IMR-90 (cell line): ENCODE data around the gene ARPP21. TPM values are rescaled to one million over a fixed set of nuclear protein-coding genes. Genes with fewer than 3 reads are reported as not detected.

Experiments
- ATAC-seq: fragments of 200-7000 bp; cut with Tn5 transposase; 2 replicates; pipeline ENCODE4 v1.9.1; 2020; ENCODE audit warnings: low read depth, mild to moderate bottlenecking, moderate library complexity
- BruUV-seq: library from RNA; stranded (reverse); fragments of 400-500 nt; replicated peaks from 2 replicates; lab custom pipeline; 2021; lab: Mats Ljungman, UMichigan
- CTCF ChIA-PET: fragments of 300-600 bp; formaldehyde crosslinking; extraction: SDS; loops from one replicate; lab custom pipeline; 2021; ENCODE audit warnings: antibody characterized with exemption; lab: Yijun Ruan, JAX
- POLR2A ChIA-PET: fragments of 300-600 bp; sonication (Branson Sonifier 250); formaldehyde crosslinking; loops from one replicate; lab custom pipeline; 2022; ENCODE audit warnings: antibody characterized with exemption; ENCODE audit not compliant: unreplicated experiment; lab: Charles Lee
- DNase-seq: peaks from one replicate; pipeline ENCODE4 v3.0.0; 2013
- H2AFZ ChIP-seq: replicated peaks from 2 replicates; pipeline ENCODE3; 2013; ENCODE audit warnings: low read length, mild to moderate bottlenecking; ENCODE audit not compliant: poor library complexity
- H2AK5ac ChIP-seq: 2 replicates; pipeline ENCODE4 v1.6.1; 2013; ENCODE audit warnings: low read depth, low read length, inconsistent platforms
- H2AK9ac ChIP-seq: replicated peaks from 2 replicates; pipeline ENCODE3; 2013; ENCODE audit warnings: mild to moderate bottlenecking, low read depth, low read length, moderate library complexity; ENCODE audit not compliant: poor library complexity
- H2BK120ac ChIP-seq: 2 replicates; pipeline ENCODE4 v1.6.1; 2013; ENCODE audit warnings: low read depth, low read length, inconsistent platforms
- H2BK15ac ChIP-seq: 3 replicates; pipeline ENCODE4 v1.6.1; 2013; ENCODE audit warnings: low read depth, low read length, inconsistent platforms
- H2BK20ac ChIP-seq: 2 replicates; pipeline ENCODE4 v1.6.1; 2013; ENCODE audit warnings: low read depth, mild to moderate bottlenecking, inconsistent platforms, low read length, moderate library complexity
- H2BK5ac ChIP-seq: 2 replicates; pipeline ENCODE4 v1.6.1; 2013; ENCODE audit warnings: mild to moderate bottlenecking, low read depth, low read length, inconsistent platforms; ENCODE audit not compliant: poor library complexity, severe bottlenecking
- H3K14ac ChIP-seq: replicated peaks from 2 replicates; pipeline ENCODE4 v1.6.1; 2013; ENCODE audit warnings: low read depth, low read length, inconsistent platforms
- H3K18ac ChIP-seq: 2 replicates; pipeline ENCODE4 v1.6.1; 2013; ENCODE audit warnings: low read depth, low read length, control low read depth
- H3K23ac ChIP-seq: 2 replicates; pipeline ENCODE4 v1.6.1; 2013; ENCODE audit warnings: low read depth, low read length, inconsistent platforms
- H3K27ac ChIP-seq: 2 replicates; pipeline ENCODE4 v1.5.1; 2013; ENCODE audit warnings: mild to moderate bottlenecking, control low read depth, low read length; ENCODE audit not compliant: insufficient read depth
- H3K27me3 ChIP-seq: 2 replicates; pipeline ENCODE4 v1.6.1; 2013; ENCODE audit warnings: low read length; ENCODE audit not compliant: control insufficient read depth, insufficient read depth
- H3K36me3 ChIP-seq: 2 replicates; pipeline ENCODE4 v1.6.1; 2013; ENCODE audit warnings: low read length, mixed read lengths; ENCODE audit not compliant: control insufficient read depth, insufficient read depth
- H3K4ac ChIP-seq: 2 replicates; pipeline ENCODE4 v1.6.1; 2013; ENCODE audit warnings: low read depth, low read length, inconsistent platforms
- H3K4me1 ChIP-seq: 2 replicates; pipeline ENCODE4 v1.6.1; 2013; ENCODE audit warnings: low read length, mixed read lengths; ENCODE audit not compliant: control insufficient read depth, insufficient read depth
- H3K4me2 ChIP-seq: 2 replicates; pipeline ENCODE4 v1.6.1; 2013; ENCODE audit warnings: low read depth, mild to moderate bottlenecking, control low read depth, low read length, moderate library complexity
- H3K4me3 ChIP-seq: 2 replicates; pipeline ENCODE4 v1.5.1; 2013; ENCODE audit warnings: low read depth, mild to moderate bottlenecking, control low read depth, low read length, moderate library complexity; ENCODE audit not compliant: insufficient read depth
- H3K56ac ChIP-seq: 2 replicates; pipeline ENCODE4 v1.6.1; 2013; ENCODE audit warnings: low read length, inconsistent platforms; ENCODE audit not compliant: insufficient read depth; ENCODE audit errors: extremely low read depth
- H3K79me1 ChIP-seq, 2 experiments: 2 replicates each; pipeline ENCODE4 v1.6.1; 2013; ENCODE audit warnings: low read length in 2 of 2, inconsistent platforms in 1 of 2, low read depth in 1 of 2
- H3K9ac ChIP-seq: 2 replicates; pipeline ENCODE4 v1.6.1; 2013; ENCODE audit warnings: low read depth, low read length, control low read depth
- H3K9me1 ChIP-seq: 2 replicates; pipeline ENCODE4 v1.6.1; 2013; ENCODE audit warnings: low read length, inconsistent platforms; ENCODE audit not compliant: insufficient read depth
- H3K9me3 ChIP-seq: 2 replicates; pipeline ENCODE4 v1.6.1; 2013; ENCODE audit warnings: low read length; ENCODE audit not compliant: control insufficient read depth, insufficient read depth
- H4K20me1 ChIP-seq: 2 replicates; pipeline ENCODE4 v1.6.1; 2013; ENCODE audit warnings: low read length, inconsistent platforms; ENCODE audit not compliant: insufficient read depth
- H4K5ac ChIP-seq: 2 replicates; pipeline ENCODE4 v1.6.1; 2013; ENCODE audit warnings: mild to moderate bottlenecking, low read depth, low read length, control low read depth
- H4K8ac ChIP-seq, 2 experiments: 2 replicates each; pipeline ENCODE4 v1.6.1; 2013; ENCODE audit warnings: low read depth in 2 of 2, low read length in 2 of 2, control low read depth in 1 of 2, inconsistent platforms in 1 of 2
- H4K91ac ChIP-seq: 2 replicates; pipeline ENCODE4 v1.6.1; 2013; ENCODE audit warnings: low read depth, low read length, inconsistent platforms; ENCODE audit not compliant: insufficient read depth
- BHLHE40 ChIP-seq: fragments of 150-350 bp; IDR thresholded peaks from 2 replicates; pipeline ENCODE4 v1.6.1; 2016; ENCODE audit warnings: mild to moderate bottlenecking, low read depth, low read length
- CEBPB ChIP-seq: IDR thresholded peaks from 2 replicates; pipeline ENCODE4 v1.6.1; 2012; ENCODE audit warnings: low read depth, low read length, improper control_type of control experiment
- CHD1 ChIP-seq: IDR thresholded peaks from 2 replicates; pipeline ENCODE4 v1.6.1; 2012; ENCODE audit warnings: low read depth, low read length, improper control_type of control experiment
- ELK1 ChIP-seq: fragments of 150-350 bp; IDR thresholded peaks from 2 replicates; pipeline ENCODE4 v1.6.1; 2016; ENCODE audit warnings: low read depth, mild to moderate bottlenecking, low read length, moderate library complexity, borderline replicate concordance
- FOS ChIP-seq: fragments of 150-350 bp; IDR thresholded peaks from 2 replicates; pipeline ENCODE4 v1.6.1; 2016; ENCODE audit warnings: low read depth, low read length
- MAFK ChIP-seq: IDR thresholded peaks from 2 replicates; pipeline ENCODE4 v1.6.1; 2012; ENCODE audit warnings: low read depth, low read length, improper control_type of control experiment
- MAZ ChIP-seq: IDR thresholded peaks from 2 replicates; pipeline ENCODE4 v1.6.1; 2012; ENCODE audit warnings: low read depth, mild to moderate bottlenecking, low read length, improper control_type of control experiment, moderate library complexity, borderline replicate concordance
- MXI1 ChIP-seq: IDR thresholded peaks from 2 replicates; pipeline ENCODE4 v1.6.1; 2012; ENCODE audit warnings: low read depth, mild to moderate bottlenecking, low read length, moderate library complexity, borderline replicate concordance
- NFE2L2 ChIP-seq: fragments of 150-350 bp; IDR thresholded peaks from 2 replicates; pipeline ENCODE4 v1.6.1; 2016; ENCODE audit warnings: low read depth, mild to moderate bottlenecking, low read length
- RAD21 ChIP-seq: IDR thresholded peaks from 2 replicates; pipeline ENCODE4 v1.6.1; 2012; ENCODE audit warnings: low read length, improper control_type of control experiment
- RCOR1 ChIP-seq: IDR thresholded peaks from 2 replicates; pipeline ENCODE4 v1.6.1; 2012; ENCODE audit warnings: mild to moderate bottlenecking, low read length, improper control_type of control experiment; ENCODE audit not compliant: insufficient replicate concordance
- RFX5 ChIP-seq: IDR thresholded peaks from 2 replicates; pipeline ENCODE4 v1.8.0; 2012; ENCODE audit warnings: low read depth, mild to moderate bottlenecking, low read length, moderate library complexity
- SMC3 ChIP-seq: fragments of 150-350 bp; IDR thresholded peaks from 2 replicates; pipeline ENCODE4 v1.6.1; 2016; ENCODE audit warnings: low read depth, mild to moderate bottlenecking, antibody characterized with exemption, low read length, moderate library complexity
- USF2 ChIP-seq: fragments of 150-350 bp; IDR thresholded peaks from 2 replicates; pipeline ENCODE4 v1.6.1; 2017; ENCODE audit warnings: mild to moderate bottlenecking, antibody characterized with exemption, low read length, low read depth
- WGBS, 2 experiments: methylation state at CpG; one replicate each; pipeline versions ENCODE4 v1.1.5 to v1.1.7; 2013; ENCODE audit warnings: missing lambda C conversion rate in 2 of 2; ENCODE audit not compliant: insufficient read length in 1 of 2; ENCODE audit errors: extremely low coverage in 2 of 2; 5-methylcytosine and 5-hydroxymethylcytosine counted together
- dilution Hi-C: fragments of 300-500 bp; cut with HindIII; formaldehyde crosslinking; loops from one replicate; pipeline ENCODE4 v1.14.3; 2018; ENCODE audit warnings: low sequenced_read_pairs; ENCODE audit not compliant: unreplicated experiment
- in situ Hi-C: fragments of 300-500 bp; cut with MboI; formaldehyde crosslinking; loops from 3 replicates; pipeline ENCODE4 v1.14.3; 2019; ENCODE audit warnings: low sequenced_read_pairs, inconsistent platforms, mixed read lengths
- intact Hi-C: fragments of 100-400 bp; cut with micrococcal nuclease; formaldehyde crosslinking; loops from 2 replicates; pipeline ENCODE4 v1.10.0; 2022
- polyA plus RNA-seq, 3 experiments: library from polyadenylated mRNA; depleted of rRNA; stranded (reverse); fragments of >200 nt; gene quantifications; 2 replicates each; pipeline ENCODE4 v1.2.3, GENCODE V29; 2012; ENCODE audit warnings: low replicate concordance in 1 of 3
- total RNA-seq: library from RNA; depleted of rRNA; stranded (reverse); fragments of >200 nt; gene quantifications from 2 replicates; pipeline ENCODE4 v1.2.3, GENCODE V29; 2012
- TF ChIP-seq, protein P1 (sequence below): conservative IDR thresholded peaks from 2 replicates; pipeline ENCODE4 v1.5.1; 2012; ENCODE audit warnings: mild to moderate bottlenecking, low read depth, low read length, improper control_type of control experiment

The ARPP21 gene
- total and polyA plus RNA-seq, 2 of the 4 experiments (the other 2 are of a cell fraction): not detected

DNA sequence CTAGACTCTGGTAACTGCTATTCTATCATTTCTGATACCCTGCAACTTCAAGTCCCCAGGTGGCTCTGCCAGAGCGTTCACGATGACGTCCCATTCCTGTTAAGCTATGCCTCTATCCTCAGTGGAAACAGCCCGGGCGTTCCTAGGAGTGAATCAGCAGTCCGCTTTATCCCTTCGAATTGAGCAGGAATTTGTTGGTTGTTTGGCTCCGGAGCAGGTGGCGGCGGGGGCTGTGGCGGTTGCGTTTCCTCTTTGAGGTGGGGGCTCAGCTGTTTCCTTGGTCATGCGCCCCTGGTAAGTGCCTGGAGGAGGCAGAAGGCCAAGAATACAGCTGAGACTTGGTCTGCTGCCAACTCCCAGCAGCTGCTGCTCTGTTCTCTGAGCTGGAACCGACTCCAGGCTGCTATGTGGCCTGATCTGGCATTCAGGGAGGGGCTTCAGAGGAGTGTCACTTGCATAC, 25.2 kb downstream of the ARPP21 start:
- Histone ChIP-seq H3K4me1 (no peaks in the 10 kb centered on the region), H4K20me1 (no peaks in the 10 kb centered on the region), H4K5ac (no peak overlapping the region), H3K27me3 (no peaks in the 10 kb centered on the region), H2BK15ac (no peak overlapping the region), H3K4me3 (no peak overlapping the region), H3K9ac (no peak overlapping the region), H3K9me1 (no peaks in the 10 kb centered on the region), H3K56ac (no peak overlapping the region), H3K18ac (no peak overlapping the region), H2BK20ac (no peak overlapping the region), H4K91ac (no peak overlapping the region), H3K14ac (no peak overlapping the region), H2AFZ (peak overlapping the region; percentile 14), H3K4me2 (no peak overlapping the region), H3K9me3 (no peaks in the 10 kb centered on the region), H3K79me1 (no peaks in the 10 kb centered on the region), H3K4ac (no peak overlapping the region), H2AK5ac (no peak overlapping the region), H3K36me3 (no peaks in the 10 kb centered on the region), H2AK9ac (no peak overlapping the region), H2BK120ac (no peak overlapping the region), H2BK5ac (no peak overlapping the region), H4K8ac (no peak overlapping the region), H3K27ac (no peak overlapping the region), H3K23ac (no peak overlapping the region)
- BruUV-seq: no TSS peak
- in situ Hi-C loops: no loop called here
- ATAC-seq (peak; percentile 53), DNase-seq (peak; percentile 16)
- ChIA-PET CTCF (no interaction called here), POLR2A (no interaction called here)
- WGBS, 2 experiments: 3% methylated on average over 5 of the region's 14 CpGs; no CpG with 5 or more reads in 1 of the 2 experiments
- intact Hi-C loops: no loop called here
- dilution Hi-C loops: no loop called here
- TF ChIP-seq BHLHE40: no peak
- TF ChIP-seq MAZ: no peak
- no peak for TF ChIP-seq RFX5
- TF ChIP-seq MXI1: no peak
- TF ChIP-seq SMC3: no peak
- TF ChIP-seq NFE2L2: no peak
- no peak for TF ChIP-seq USF2
- TF ChIP-seq CEBPB: no peak
- no peak for TF ChIP-seq RCOR1
- no peak for TF ChIP-seq ELK1
- TF ChIP-seq, protein P1, sequence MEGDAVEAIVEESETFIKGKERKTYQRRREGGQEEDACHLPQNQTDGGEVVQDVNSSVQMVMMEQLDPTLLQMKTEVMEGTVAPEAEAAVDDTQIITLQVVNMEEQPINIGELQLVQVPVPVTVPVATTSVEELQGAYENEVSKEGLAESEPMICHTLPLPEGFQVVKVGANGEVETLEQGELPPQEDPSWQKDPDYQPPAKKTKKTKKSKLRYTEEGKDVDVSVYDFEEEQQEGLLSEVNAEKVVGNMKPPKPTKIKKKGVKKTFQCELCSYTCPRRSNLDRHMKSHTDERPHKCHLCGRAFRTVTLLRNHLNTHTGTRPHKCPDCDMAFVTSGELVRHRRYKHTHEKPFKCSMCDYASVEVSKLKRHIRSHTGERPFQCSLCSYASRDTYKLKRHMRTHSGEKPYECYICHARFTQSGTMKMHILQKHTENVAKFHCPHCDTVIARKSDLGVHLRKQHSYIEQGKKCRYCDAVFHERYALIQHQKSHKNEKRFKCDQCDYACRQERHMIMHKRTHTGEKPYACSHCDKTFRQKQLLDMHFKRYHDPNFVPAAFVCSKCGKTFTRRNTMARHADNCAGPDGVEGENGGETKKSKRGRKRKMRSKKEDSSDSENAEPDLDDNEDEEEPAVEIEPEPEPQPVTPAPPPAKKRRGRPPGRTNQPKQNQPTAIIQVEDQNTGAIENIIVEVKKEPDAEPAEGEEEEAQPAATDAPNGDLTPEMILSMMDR: no peak
- no peak for TF ChIP-seq FOS
- no peak for TF ChIP-seq RAD21
- TF ChIP-seq MAFK: no peak
- TF ChIP-seq CHD1: no peak
